Measurements from ENCODE around the gene ABCB9.
A peak's percentile ranks its signal among the peaks of the same experiment; 100 is the strongest.
"Not testable (repeated sequence)": the region's sequence is repeated elsewhere in the genome, so short reads cannot be mapped to it uniquely, and the experiment has no call there.

Gene ABCB9

DNA sequence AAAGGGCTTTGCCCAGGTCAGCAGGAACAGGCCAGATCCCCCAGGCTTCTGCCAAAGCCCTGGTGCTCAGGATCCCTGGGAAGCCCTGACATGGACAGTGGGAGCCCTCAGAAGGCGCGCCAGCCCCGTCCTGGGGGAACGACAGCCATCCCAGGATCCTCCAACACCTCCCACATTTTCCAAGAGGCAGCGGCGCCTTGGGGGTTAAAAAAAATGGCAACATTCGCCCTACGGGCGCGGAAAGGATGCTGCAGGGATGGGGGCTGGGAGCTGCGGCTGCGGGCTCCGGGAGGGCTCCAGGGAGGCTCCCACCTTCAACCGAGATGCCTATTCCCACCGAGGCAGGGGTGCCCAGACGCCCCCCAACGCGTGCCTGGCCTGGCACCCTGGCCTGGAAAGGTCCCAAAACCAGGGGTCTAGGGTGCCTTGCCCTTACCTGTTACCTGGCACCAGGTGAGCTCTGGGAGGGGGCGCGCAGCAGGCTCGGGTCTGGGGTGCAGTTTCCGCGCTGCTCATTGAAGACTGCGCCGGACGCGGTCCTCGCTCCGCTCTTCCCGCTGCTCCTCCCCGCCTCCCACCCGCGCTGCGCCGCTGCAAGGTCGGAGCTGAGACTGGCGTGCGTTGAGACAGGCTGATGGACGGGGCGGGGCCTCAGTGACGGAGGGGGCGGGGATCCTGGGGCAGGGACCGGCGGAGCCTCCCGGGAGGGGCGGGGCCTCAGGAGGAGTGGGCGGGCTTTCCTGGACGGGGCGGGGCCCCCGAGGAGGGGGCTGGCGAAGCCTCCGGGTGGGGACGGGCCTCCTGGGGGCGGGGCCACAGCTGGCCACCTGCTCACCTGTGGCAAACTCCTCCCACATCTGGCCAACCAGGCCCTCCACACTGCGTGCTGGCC, at the start of gene ABCB9:
Gene ABCB9, minus strand, starts transcription at position 613 of the 892 bp plus-strand sequence. CDS start 6,228 bp downstream, outside the sequence.
- peak; percentile 66 to 94 (median 92) for DNase-seq

DNA sequence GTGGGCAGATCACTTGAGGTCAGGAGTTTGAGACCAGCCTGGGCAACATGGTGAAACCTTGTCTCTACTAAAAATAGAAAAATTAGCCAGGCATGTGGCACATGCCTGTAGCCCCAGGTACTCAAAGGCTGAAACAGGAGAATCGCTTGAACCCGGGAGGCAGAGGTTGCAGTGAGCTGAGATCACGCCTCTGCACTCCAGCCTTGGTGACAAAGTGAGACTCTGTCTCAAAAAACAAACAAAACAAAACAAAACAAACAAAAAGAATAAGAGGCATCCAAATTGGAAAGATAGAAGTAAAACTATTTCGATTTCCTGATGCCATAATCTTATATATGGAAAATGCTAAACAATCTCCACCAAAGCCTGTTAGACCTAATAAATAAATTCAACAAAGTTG, 48.2 kb upstream of the ABCB9 start:
- DNase-seq = not testable (repeated sequence)

DNA sequence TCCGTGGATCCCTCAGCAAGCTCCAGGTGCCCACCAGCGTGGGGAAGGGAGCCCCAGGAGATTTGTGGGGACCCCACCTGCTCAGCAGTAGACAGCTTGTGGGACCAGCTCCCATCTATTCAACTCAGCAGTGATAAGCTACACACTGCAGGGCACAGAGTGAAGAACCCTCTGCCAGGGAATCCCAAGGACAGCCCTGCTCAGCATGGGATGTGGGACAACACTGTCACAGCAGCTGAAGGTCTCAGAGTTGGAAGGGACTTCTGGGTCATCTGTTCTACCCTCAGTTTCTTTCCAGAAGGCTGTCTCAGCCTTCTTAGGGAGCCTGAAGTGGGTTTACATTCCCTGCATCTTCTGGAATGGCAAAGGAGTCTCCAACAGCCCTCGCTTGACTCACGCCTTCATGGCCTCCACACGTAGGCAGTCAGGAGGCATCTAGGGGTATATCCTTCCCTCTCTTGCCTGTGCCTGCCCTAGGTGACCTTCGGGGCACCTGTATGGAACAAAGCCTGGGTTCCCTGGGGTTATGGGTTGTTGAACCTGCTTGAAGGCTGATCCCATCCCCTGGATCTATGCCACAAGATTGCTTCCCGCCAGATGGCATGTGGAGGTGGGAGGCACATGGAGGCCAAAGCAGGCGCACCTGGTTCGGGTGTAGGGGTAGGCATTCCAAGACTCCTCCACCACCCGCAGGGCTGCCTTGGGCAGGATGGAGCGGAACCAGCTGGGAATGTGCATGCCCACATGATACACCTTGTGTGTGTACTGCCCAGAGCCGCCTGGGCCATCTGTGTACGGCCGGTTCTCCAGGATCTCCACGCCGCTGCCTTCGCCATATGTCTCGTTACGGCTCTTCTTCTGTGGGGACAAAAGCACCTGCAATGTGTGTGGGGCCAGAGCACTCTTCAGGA, 47.2 kb upstream of the ABCB9 start:
- no peak for DNase-seq

DNA sequence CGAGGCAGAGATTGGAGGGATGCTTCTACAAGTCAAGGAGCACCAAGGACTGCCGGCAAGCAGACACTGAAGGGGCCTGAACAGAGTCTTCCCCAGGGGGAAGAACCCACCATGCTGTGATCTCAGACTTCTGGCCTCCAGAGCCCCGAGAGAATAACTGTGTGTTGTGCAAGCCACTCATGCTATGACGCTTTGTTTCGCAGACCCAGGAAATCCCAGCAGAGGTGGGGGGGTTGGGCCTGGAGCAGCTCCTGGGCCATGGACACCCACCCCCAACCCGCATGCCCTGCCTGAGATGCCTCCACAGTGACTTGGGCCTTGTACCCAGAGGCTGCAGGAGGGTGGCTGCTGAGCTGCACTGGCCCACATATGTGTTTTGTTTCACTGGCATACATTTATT, 45.4 kb upstream of the ABCB9 start:
- DNase-seq = no peak

DNA sequence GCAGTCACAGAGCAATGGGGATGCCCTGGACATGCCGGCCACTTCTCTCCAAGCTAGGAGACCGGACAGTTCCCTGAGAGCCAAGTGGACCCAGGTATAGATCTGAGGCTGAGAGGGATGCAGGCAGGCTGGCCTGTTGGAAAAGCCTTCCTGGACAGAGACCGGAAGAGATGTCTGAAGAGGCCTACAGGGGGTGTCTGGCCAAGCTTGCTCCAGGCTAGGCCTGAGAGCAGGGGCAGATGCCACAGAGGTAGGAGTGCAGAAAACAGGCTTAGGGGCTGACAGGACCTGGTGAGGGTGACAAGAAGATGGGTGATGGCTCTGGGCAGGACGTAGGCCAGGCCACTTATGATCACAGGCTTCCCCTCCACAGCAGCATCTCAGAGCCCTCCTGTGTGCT, 44.4 kb upstream of the ABCB9 start:
- no peak for DNase-seq

DNA sequence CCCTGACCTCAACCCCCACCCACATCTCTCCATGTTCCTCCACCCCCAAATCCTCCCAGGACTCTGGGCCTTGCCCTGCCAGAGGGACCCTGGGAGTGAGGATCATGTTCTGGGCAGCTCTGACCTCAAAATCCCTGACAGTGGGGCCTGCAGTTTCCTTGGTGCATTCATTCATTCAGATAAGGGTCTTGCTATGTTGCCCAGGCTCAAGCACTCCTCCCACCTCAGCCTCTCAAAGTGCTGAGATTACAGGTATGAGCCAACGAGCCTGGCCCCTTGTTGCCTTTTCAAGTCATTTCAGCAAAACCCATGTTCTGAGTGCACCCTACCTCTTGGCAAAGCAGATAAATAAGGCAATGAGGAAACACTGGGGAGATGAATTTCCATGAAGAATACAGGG, 43.8 kb upstream of the ABCB9 start:
- no peak for DNase-seq

DNA sequence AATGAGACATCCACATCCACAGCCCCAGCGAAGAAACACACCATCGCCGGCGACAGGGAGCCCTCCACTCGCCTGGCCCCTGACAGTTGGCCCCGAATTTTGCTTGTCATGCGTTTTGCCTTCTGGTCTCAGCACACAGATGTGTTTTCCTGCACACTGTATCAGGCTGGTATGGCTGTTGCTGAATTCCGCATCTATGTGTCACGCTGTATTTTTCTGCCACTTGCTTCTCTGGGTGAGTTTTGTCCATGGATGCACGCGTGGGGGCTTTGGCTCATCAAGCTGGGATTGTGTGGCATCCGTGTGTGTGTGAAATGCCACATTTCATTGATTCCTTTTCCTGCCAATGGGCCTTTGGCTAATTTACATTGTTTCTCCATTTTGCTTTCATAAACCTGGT, 40.7 kb upstream of the ABCB9 start:
- DNase-seq = no peak

DNA sequence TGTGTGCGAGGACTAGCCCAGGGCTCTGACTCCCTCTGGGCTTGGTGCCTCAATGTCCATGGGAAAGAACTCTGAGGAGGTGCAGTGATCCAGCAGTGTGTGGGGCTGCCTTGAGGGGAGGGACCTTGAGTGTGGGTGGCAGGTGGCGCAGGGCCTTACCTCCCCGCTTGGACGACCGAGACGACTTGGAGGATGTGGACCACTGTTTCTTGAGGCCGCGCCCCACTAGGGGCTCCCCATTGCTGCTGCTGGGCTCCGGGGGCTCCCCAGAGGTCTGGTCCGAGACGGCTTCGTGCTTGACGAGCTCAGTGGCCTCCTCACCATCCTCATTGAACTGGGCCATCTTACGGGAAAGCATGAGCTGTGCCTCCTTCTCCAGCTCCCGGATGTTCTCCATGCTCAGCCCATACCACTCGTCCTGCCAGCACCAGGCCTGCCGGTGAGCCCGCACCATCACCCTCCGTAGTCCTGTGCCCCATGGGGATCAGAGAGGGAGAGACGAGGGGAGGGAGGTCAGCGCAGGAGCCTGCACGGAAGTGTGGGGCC, 38.9 kb upstream of the ABCB9 start:
- DNase-seq = no peak

DNA sequence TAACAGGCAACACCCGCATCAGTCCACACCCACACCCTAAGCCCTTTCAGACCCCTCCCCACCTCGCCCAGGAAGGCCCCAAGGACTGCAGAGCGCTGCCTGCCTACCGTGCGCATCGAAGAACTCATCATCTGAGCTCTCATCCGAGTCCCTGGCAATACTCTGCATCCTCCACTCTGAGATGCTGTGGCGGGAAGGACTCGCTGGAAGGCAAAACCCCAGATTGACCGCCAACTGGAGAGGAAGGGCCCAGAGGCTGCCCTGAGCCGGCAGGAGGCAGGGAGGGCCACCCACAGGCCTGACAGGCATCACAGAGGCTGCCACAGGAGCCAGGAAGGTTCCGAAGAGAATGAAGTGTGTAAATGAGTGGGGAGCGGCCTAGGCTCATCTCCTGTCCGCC, 38.0 kb upstream of the ABCB9 start:
- no peak for DNase-seq

DNA sequence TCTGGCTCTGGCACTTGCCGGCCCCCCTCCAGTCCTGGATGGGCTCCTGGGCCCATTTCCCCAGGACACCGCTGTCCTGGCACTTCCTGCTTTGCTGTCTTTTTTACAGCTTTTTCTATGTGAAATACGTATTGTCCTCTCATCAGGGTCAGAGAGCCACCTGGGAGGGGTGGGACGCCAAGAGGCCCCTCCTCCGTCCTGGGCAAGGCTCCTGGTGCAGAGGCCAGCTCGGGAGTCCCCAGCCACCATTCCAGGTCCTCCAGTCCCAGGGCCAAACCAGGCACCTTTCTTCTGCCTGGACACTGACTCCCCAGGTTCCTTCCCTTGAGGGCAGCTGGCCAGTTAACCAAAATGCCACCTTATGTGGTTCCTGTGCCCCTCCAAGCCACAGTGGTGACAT, 37.0 kb upstream of the ABCB9 start:
- DNase-seq = no peak

DNA sequence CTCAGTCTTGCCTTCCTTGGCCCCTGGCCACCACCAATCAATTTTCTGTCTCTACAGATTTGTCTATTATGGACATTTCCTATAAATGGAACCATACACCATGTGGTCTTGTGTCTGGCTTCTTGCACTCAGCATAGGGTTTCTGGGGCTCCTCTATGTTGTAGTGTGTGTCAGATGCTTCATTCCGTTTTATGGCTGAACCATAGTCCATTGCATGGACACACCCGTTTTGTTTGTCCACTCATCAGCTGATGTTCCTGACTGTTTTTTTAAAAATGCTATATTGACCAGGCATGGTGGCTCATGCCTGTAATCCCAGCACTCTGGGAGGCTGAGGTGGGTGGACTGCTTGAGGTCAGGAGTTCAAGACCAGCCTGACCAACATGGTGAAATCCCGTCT, 35.2 kb upstream of the ABCB9 start:
- no peak for DNase-seq

DNA sequence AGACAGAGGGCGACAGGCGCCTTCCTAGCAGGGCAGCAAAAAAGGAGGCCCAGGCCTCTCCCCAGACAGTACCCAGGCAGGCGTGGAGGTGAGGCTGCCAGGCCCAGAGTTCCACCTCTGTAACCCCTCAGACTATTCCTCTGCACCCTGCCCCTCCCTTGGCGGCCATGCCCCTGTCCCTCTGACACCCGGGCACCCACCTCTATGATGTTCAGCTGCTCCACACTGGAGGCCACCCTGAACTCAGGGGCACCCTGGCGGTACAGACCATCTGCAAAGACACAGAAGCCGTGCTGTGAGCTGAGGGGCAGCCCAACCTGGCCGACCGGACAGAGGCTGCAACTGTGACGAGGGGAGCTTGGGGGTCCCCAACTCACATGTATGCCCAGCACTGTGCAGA, 34.3 kb upstream of the ABCB9 start:
- no peak for DNase-seq

DNA sequence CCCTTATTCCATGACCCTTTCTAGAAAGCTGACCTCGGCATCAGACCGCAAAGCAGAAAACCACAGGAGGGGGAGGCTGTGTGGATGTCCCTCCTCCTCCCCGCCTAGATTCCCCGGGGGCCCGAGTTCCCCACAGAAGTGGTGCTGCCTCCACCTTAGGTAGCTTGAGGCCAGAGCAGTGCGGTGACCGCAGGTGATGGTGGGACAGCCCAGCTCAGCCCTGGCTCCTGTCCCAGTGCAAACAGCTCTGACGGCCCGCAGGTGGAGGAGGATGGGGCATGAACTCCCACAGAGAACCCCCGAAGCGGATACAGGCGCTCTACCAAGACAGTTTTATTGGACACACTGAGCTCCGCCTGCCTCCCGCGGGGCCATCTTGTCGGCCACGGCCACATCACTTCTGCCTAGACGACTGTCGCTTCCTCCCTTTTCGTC, 33.7 kb upstream of the ABCB9 start:
- DNase-seq = no peak

DNA sequence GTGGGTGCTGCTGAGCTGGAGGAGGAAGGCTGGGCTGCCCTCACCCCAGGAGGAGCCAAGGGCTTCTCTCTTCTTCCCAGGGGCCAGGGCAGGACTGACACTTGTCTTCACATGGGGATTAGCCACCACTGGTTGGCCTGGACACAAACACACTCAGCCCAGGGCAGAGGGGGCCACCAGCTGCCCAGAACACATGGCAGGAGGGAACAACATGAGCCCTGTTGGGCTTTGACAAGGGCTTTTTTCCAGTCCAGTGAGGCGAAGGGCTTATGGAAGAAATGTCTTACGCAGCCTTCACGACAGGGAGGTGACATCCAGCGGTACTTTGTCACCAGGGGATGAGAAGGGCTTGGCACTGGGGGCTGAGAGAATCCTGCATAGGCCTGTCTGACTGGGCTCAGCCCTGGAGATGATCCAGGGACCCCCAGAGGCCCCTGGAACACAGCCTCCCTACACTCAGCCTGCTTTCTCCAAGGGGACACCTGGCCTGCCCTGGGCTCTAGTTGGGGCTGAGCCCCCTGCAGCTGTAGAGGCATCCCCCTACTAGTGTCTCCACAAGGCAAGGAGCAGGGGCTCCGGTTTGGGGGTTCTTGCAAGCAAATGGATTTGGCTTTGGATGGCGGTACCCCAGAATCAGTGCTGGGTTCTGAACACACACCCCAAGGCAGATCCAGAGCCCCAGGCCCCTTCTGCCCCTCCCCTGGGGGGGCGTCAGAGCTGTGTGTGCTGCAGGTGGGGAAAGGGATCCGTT, 33.1 kb upstream of the ABCB9 start:
- no peak for DNase-seq

DNA sequence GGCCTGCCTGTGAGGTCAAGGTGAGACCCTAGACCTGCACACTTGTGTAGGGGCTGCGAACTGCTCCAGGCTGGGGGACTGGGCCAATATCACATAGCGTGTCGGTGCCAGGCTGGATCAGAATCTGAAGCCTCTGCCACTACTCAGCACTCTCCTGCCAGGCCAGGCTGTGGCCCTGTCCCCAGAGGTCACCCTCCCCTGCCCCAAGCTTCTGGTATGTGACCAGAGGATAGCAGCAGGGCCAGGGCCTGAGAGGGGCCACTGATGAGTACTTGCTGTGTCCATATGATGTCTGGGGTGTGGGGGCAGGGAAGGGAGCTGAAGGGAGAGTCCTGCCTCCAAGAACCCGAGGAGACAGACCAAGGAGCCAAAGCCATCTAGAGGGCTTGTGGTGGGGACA, 32.1 kb upstream of the ABCB9 start:
- no peak for DNase-seq

DNA sequence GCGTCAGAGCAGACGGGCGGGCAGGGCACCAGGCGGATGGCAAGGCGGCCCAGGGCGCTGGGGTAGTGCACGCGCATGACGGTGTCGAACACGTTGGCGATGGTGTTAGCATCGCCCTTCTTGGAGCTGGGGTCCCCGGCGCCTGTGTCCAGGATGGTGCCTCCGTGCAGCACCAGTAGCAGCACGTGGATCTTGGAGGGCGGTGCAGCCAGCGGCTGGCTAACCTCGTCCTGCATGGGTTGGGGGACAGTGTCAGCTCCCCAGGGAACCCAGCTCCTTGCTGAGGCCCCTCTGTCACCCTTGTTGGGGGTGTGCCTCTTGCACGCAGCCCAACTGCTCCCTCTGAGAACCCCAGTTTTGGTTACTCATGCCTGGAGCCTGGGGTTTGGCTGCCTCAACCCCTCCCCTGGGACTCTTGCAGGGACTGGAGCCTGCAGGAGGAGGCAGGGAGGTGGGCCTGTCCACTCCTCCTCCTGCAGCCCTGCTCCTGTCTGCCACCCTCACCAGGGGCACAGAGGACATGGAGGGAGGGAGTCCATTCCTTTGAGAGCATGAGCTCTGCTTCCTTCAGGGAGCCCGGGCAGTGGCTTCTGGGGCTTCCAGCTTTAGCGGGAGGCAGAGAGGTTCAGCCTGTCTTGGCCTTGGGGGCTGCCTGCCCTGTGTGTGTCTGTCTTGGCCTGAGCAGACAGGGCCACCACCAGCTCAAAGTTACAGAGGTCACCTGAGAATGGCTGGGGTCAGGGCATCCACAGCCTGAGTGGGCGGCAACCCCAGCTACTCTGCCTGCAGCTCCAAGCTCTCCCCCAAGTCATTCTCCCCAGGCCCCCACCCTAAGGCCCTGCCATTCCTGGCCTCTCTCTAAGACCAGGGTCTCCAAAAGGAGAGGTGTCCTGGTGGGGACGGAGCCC, 31.3 kb upstream of the ABCB9 start:
- DNase-seq = no peak

DNA sequence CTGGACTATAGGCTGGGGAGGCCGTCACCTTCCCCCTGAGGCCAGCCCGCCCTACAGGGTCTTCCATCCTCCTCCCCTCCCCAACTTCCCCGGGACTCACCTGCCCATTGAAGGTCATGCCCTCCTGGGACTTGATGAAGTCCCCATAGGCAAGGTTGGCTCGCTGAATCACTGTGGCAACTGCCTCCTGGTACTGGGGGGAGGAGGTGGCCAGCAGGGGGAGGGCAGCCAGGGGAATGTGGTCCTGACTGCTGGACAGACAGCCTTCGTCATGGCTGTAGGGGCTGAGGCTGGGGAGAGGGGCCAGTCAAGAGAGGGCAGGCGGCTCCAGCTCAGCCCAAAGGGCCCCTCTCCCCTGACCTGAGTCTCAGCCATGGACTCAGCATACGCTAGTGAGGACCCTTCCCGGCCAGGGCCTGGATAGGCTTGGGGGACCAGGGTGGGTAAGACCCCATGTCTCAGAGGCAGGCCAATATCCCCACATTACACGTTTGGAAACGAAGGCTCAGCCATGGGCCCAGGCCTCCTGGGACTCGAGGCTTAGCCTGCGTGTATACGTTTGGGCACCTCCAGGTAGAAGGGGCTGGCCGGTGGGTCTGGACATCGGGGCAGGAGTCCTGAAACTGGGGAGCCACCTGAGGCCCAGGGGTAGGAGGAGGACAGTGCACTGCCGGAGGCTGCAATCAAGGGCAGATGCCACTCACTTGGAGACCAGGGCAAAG, 30.5 kb upstream of the ABCB9 start:
- DNase-seq = no peak

DNA sequence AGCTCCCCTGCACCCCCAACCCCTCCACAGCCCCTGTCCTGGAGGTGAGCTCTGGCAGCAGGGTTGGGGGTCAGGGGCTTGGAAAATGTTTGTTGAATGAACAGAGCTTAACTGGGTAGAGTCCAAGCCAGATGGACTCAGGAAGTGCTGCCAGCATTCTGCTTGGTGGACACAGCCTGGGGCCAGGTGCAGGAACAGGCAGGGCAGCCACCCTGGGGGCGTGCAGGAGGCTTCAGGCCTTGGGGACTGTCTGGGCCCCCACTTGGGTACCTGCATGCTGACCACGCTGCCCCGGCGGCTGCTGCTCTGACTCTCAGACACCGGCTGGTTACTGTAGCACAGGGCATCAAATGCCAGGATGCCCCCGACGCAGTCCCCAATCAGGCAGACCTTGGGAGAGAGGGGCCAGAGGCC, 29.9 kb upstream of the ABCB9 start:
- no peak for DNase-seq

DNA sequence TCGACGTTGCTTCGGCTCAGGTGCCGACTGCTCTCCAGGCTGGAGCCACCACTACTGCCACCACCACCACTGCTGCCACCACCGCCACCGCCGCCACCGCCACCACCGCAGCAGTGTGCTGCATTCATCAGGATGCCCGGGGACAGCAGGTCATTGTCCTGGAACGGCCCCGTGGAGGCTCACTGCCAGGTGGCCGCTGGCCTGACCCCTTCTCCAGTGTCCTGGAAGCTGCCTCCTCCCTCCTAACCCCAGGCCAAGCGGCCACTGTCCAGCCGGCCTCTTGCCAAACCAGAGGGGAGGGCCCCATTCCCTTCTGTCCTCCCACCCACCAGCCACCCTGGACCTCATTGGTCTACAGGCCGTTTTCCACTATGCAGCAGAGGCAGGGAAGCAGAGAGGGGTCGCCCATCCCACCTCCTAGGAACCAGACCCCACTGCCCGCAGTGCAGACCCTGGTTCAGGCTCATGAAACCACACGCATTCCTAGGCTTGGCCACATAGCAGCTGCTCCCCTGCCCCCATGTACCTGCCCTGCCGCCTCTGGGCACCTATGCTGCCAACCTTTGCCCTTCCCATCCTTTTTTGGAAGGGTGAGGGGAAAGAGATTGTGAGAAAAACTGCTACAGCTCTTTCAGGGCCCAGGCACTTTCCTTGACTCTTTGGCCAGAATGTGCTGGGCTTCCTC, 29.4 kb upstream of the ABCB9 start:
- no peak for DNase-seq

DNA sequence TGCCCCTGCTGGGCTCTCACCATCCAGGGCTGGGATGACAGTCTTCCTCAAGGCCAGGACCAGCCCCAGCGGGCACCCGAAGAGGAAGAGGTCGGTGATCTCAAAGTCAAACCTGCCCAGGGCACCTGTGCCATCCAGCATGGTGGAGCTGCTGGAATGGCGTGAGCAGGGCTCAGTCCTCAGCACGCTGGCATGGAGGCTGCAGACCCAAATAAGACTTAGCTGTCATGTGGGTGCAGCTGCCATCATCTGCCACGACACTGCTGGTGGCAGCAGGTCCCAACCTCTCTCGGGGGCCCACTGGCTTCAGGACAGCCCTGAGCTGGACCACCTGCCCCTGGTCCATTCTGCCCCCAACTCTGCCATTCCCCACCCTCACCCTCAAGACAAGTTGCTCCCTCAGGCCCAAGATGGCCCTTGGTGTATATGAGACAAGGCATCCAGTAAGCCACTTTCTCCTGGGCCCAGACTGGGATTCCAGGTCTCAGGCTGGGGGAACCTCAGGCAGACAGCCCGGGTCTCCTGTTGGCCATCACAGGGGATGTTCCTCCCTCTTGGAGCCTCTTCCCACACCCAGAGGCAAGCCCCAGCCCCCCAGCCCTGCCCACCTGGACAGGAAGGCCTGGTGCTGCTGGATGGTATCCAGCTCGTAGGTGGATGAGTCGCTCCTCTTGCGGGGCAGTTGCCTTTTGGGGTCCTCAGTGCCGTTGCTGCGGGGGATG, 28.7 kb upstream of the ABCB9 start:
- DNase-seq = no peak
